Activated gamma-delta T cell treated with anti-CD3 and anti-CD28 coated beads, Interleukin-2, amount 50 U/mL, for 16 hours (primary cell): ENCODE results near the gene ETHE1.
A peak's percentile ranks its signal among the peaks of the same experiment; 100 is the strongest.

Experiments
- DNase-seq: peaks from one replicate; pipeline ENCODE4 v3.0.0-alpha.2; 2020; ENCODE audit warnings: low read depth

The ETHE1 gene

GRCh38 chr19:43464134-43464775 is 62.7 kb downstream of the ETHE1 start:
- no peak for DNase-seq

DNA sequence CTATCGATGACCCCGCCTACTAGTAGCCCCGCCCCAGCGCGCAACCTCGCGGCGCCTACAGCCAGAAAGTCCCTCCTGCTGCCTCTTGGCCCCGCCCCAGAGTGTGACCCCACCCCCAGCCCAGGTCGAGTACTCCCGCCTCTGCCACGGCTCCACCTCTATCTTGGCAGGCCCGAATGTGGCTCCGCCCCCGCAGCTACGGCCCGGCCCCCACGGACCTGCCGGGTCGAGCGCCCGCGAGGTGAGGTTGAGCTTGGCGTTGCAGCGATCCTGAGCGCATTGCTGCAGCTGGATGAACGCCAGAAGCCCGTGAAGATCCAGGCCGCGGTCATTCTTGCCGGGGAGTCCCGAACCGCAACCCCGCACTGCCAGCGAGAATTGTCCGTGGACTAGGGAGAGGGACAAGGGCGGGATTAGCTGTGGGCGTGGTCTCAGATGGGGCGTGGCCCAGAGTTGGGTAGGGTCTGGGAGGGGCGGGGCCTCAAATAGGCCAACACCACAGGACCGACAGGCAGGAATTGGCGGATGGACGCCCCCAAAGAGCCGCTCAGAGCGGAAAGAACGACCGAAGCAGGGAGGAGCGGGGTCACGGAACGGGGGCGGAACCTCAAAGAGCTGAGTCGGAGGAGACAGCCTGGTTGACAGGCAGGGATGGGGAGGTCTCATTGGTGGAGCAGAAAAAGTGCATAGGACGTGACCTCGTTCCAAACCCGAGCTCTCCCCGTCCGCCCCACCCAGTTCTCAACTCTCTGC is 63.4 kb downstream of the ETHE1 start:
- peak; percentile 98 for DNase-seq

- DNase-seq: no peak
These were observed 64.1 kb downstream of the ETHE1 start for GRCh38 chr19:43462785-43463380.

GRCh38 chr19:43462383-43462782 is 64.6 kb downstream of the ETHE1 start:
- no peak for DNase-seq

GRCh38 chr19:43461303-43461702 is 65.7 kb downstream of the ETHE1 start:
- DNase-seq: no peak

GRCh38 chr19:43460362-43461016 is 66.5 kb downstream of the ETHE1 start:
- DNase-seq: no peak

- no peak for DNase-seq
These were observed 69.2 kb downstream of the ETHE1 start for GRCh38 chr19:43457809-43458208.
